MM.1S (cell line): ENCODE results near the gene PROM2.

Source experiments
- DNase-seq: peaks from one replicate; pipeline ENCODE4 v3.0.0-alpha.2; 2015
- H2AFZ ChIP-seq: fragments of 300-600 bp; sonication (generic); 2 replicates; pipeline ENCODE4 v1.6.0; 2016; ENCODE audit warnings: antibody characterized with exemption, low read length
- H3F3A ChIP-seq: fragments of 300-600 bp; sonication (generic); 2 replicates; pipeline ENCODE4 v1.6.1; 2016; ENCODE audit warnings: mild to moderate bottlenecking, antibody characterized with exemption, low read length, moderate library complexity, mixed read lengths; ENCODE audit not compliant: insufficient read depth
- H3K27ac ChIP-seq: fragments of 300-600 bp; sonication (generic); 2 replicates; pipeline ENCODE4 v1.5.1; 2016; ENCODE audit warnings: mild to moderate bottlenecking, low read length
- H3K27me3 ChIP-seq: fragments of 300-600 bp; sonication (generic); replicated peaks from 2 replicates; pipeline ENCODE4 v1.6.0; 2016; ENCODE audit warnings: low read length; ENCODE audit not compliant: insufficient read depth
- H3K36me3 ChIP-seq: fragments of 300-600 bp; sonication (generic); replicated peaks from 2 replicates; pipeline ENCODE4 v1.6.1; 2016; ENCODE audit warnings: mild to moderate bottlenecking, low read length, mixed read lengths; ENCODE audit not compliant: insufficient read depth
- H3K4me1 ChIP-seq: fragments of 300-600 bp; sonication (generic); 2 replicates; pipeline ENCODE4 v1.6.1; 2016; ENCODE audit warnings: low read length, mixed read lengths
- H3K4me2 ChIP-seq: fragments of 300-600 bp; sonication (generic); 2 replicates; pipeline ENCODE4 v1.6.0; 2016; ENCODE audit warnings: low read depth, low read length
- H3K4me3 ChIP-seq: fragments of 300-600 bp; sonication (generic); 2 replicates; pipeline ENCODE4 v1.5.1; 2016; ENCODE audit warnings: low read length, mixed read lengths
- H3K79me2 ChIP-seq: fragments of 300-600 bp; sonication (generic); 2 replicates; pipeline ENCODE4 v1.6.1; 2016; ENCODE audit warnings: mixed run types, low read length, mixed read lengths
- H3K9ac ChIP-seq: fragments of 300-600 bp; sonication (generic); 2 replicates; pipeline ENCODE4 v1.6.1; 2016; ENCODE audit warnings: low read length, mixed read lengths
- H3K9me2 ChIP-seq: fragments of 300-600 bp; sonication (generic); replicated peaks from 2 replicates; pipeline ENCODE4 v1.6.1; 2016; ENCODE audit warnings: mild to moderate bottlenecking, low read length, mixed read lengths; ENCODE audit not compliant: insufficient read depth
- H3K9me3 ChIP-seq: fragments of 300-600 bp; sonication (generic); replicated peaks from 2 replicates; pipeline ENCODE4 v1.6.1; 2016; ENCODE audit warnings: mild to moderate bottlenecking, low read length, mixed read lengths; ENCODE audit not compliant: insufficient read depth
- H4K20me1 ChIP-seq: fragments of 300-600 bp; sonication (generic); 2 replicates; pipeline ENCODE4 v1.6.1; 2016; ENCODE audit warnings: mild to moderate bottlenecking, low read length, moderate library complexity, mixed read lengths; ENCODE audit not compliant: insufficient read depth
- EZH2 ChIP-seq: fragments of 300-600 bp; sonication (generic); optimal IDR thresholded peaks from 2 replicates; pipeline ENCODE3; 2017; ENCODE audit warnings: low read depth, mild to moderate bottlenecking, antibody characterized with exemption, low read length, mixed read lengths
- EZH2phosphoT487 ChIP-seq: fragments of 300-600 bp; sonication (generic); IDR thresholded peaks from 2 replicates; pipeline ENCODE4 v1.6.1; 2018; ENCODE audit warnings: antibody characterized with exemption, low read length
- TF ChIP-seq, protein P1 (sequence below): fragments of 300-600 bp; sonication (generic); IDR thresholded peaks from 2 replicates; pipeline ENCODE4 v1.5.1; 2016; ENCODE audit warnings: antibody characterized with exemption, low read length, mixed read lengths

PROM2 gene

DNA sequence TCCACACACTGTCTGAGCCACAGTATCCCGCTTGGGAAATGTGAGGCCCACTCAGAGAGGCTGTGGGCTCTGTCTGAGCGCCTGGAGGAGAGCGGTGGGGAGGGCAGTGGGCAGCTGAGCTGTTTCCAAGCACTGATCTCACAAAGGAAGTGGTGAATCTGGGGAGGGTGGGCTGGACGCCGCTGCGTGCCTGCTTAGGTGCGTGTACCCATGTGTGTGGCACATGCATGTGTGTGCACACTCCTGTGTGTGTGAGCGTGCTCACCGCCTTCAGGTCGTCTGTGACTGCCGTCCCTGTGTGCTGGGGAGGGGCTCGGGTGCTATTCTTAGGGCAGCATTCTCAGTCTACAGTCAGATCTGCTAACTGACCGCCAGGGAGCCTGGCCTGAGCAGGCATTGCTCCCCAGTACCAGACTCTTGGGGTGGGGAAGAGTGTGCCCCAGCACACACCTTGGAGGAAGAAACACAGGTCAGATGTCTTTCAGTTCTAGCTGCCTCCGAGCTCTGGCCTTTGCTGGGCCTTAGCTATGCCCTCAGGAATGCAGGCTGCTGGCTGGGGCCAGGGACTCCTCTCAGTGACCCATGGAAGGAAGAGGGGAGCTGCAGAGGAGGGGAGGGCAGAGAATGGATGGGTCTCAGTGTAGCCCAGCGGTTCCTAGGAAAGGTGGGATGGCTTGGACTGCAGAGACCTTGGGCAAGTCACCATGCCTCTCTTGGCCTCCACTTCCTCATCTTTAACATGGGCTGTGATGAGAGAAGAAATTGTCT, 54.3 kb downstream of the PROM2 start:
- Histone ChIP-seq H3K27me3 (no peaks in the 10 kb centered on the region), H3K4me2 (no peak overlapping the region), H2AFZ (no peak overlapping the region), H3K79me2 (no peaks in the 10 kb centered on the region), H3K9me3 (no peaks in the 10 kb centered on the region), H3K9ac (no peak overlapping the region), H3K27ac (no peak overlapping the region), H3F3A (no peaks in the 10 kb centered on the region), H3K4me1 (no peaks in the 10 kb centered on the region), H4K20me1 (no peaks in the 10 kb centered on the region), H3K9me2 (no peaks in the 10 kb centered on the region), H3K36me3 (no peaks in the 10 kb centered on the region), H3K4me3 (no peak overlapping the region)
- TF ChIP-seq, protein P1, sequence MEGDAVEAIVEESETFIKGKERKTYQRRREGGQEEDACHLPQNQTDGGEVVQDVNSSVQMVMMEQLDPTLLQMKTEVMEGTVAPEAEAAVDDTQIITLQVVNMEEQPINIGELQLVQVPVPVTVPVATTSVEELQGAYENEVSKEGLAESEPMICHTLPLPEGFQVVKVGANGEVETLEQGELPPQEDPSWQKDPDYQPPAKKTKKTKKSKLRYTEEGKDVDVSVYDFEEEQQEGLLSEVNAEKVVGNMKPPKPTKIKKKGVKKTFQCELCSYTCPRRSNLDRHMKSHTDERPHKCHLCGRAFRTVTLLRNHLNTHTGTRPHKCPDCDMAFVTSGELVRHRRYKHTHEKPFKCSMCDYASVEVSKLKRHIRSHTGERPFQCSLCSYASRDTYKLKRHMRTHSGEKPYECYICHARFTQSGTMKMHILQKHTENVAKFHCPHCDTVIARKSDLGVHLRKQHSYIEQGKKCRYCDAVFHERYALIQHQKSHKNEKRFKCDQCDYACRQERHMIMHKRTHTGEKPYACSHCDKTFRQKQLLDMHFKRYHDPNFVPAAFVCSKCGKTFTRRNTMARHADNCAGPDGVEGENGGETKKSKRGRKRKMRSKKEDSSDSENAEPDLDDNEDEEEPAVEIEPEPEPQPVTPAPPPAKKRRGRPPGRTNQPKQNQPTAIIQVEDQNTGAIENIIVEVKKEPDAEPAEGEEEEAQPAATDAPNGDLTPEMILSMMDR: no peak
- TF ChIP-seq EZH2phosphoT487 (no peak), EZH2 (no peak)
- no peak for DNase-seq

DNA sequence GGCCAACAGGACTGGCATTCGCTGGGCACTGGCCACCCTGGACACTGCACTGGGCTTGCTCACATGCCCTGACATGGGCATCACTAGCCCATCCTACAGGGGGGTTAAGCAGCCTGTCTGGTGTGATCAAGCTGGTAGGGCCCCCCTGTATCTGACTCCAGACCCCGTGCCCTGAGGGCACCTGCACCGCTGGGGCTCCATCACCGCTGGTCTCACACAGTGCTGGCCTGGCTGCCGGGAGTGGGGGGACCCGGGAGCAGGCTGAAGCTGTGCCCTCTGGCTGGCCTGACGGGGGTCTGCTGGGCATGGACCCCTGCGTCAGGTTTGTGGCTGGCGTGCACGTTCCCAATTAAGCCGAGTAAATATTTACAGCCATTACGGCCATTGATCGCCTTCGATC, 55.2 kb downstream of the PROM2 start:
- no peaks in the 10 kb centered on the region for H4K20me1 ChIP-seq
- no peaks in the 10 kb centered on the region for H3F3A ChIP-seq
- no peaks in the 10 kb centered on the region for H3K4me1 ChIP-seq
- no peaks in the 10 kb centered on the region for H3K79me2 ChIP-seq
- no peak overlapping the region for H3K4me2 ChIP-seq
- H3K9me2 ChIP-seq: no peaks in the 10 kb centered on the region
- H3K27me3 ChIP-seq: no peaks in the 10 kb centered on the region
- no peak overlapping the region for H2AFZ ChIP-seq
- TF ChIP-seq, protein P1: no peak
- TF ChIP-seq EZH2 (no peak), EZH2phosphoT487 (no peak)
- H3K9ac ChIP-seq: no peak overlapping the region
- H3K27ac ChIP-seq: no peak overlapping the region
- no peaks in the 10 kb centered on the region for H3K36me3 ChIP-seq
- no peak for DNase-seq
- H3K4me3 ChIP-seq: no peak overlapping the region
- H3K9me3 ChIP-seq: no peaks in the 10 kb centered on the region

DNA sequence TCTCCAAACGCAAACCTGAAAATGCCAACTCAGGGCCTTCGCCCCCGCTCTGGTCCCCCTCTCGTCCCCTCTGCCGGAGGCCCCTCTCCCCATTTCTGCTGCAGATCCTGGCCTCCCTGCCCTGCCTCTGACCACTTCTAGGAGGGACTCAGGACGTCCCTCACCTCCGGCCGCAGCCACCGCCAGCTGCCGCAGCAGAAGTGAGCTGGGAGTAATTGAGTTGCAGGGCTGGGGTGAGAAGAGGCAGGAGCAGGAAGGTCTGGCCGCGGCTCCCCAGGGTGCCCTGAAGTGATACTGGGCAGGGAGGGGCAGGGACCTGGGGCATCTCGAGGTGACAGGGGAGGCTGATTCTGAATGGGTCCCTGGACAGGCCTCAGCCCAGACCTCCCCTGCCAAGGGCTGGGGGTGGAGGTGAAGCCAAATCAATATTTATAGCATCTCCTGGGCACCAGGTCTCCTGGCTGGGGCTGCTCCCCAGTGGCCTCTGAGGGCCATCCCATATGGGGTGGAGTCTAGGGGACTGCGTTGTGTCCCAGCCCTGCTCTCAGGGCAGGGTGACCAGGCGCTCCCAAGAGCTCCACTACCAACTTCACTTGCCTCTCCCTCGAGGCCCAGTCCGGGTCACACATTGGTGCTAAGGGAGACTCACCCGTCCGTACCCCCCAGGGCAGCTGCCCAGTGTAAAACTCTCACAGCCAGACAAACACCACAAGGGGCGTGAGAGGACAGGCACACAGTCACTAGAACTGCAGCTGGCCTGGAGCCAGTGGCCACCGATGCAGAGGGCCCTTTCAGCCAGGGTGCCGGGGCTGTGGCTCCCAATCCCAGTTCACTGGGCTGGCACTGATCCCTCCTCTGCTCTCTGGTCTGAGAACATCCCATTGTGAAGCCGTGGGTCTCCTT, 55.9 kb downstream of the PROM2 start:
- H3K27me3 ChIP-seq: no peaks in the 10 kb centered on the region
- no peaks in the 10 kb centered on the region for H3K79me2 ChIP-seq
- H3K4me2 ChIP-seq: no peak overlapping the region
- no peaks in the 10 kb centered on the region for H4K20me1 ChIP-seq
- no peaks in the 10 kb centered on the region for H3K4me1 ChIP-seq
- H3K4me3 ChIP-seq: no peak overlapping the region
- no peak overlapping the region for H2AFZ ChIP-seq
- no peaks in the 10 kb centered on the region for H3K9me2 ChIP-seq
- H3K9ac ChIP-seq: no peak overlapping the region
- TF ChIP-seq, protein P1: no peak
- TF ChIP-seq EZH2phosphoT487 (no peak), EZH2 (no peak)
- H3K36me3 ChIP-seq: no peaks in the 10 kb centered on the region
- no peaks in the 10 kb centered on the region for H3F3A ChIP-seq
- H3K9me3 ChIP-seq: no peaks in the 10 kb centered on the region
- no peak overlapping the region for H3K27ac ChIP-seq
- no peak for DNase-seq
